Effector memory CD8-positive, alpha-beta T cell (primary cell): ENCODE results near the gene EIF3K.

ENCODE experiments used
- ATAC-seq: fragments of 150-1000 bp; cut with Tn5 transposase; replicated peaks from 2 replicates; pipeline ENCODE4 v1.10.0; 2021; ENCODE audit warnings: mild to moderate bottlenecking, moderate library complexity
- DNase-seq, 3 experiments: peaks; one replicate each; pipeline ENCODE4 v3.0.0; 2021
- H3K27ac Mint-ChIP-seq, 2 donors: one replicate each; pipeline ENCODE4 v1.8.0; 2022; ENCODE audit warnings: mild to moderate bottlenecking in 2 of 2, mixed read lengths in 2 of 2, moderate library complexity in 2 of 2
- H3K27me3 Mint-ChIP-seq, 2 donors: one replicate each; pipeline ENCODE4 v1.8.0; 2022; ENCODE audit warnings: mixed read lengths in 2 of 2
- H3K36me3 Mint-ChIP-seq: one replicate; pipeline ENCODE4 v1.8.0; 2022; ENCODE audit warnings: mild to moderate bottlenecking, moderate library complexity, mixed read lengths; ENCODE audit not compliant: insufficient read depth
- H3K4me1 Mint-ChIP-seq, 2 donors: one replicate each; pipeline ENCODE4 v1.8.0; 2022; ENCODE audit warnings: low read depth in 2 of 2, mixed read lengths in 2 of 2
- H3K4me3 Mint-ChIP-seq, 2 donors: one replicate each; pipeline ENCODE4 v1.8.0; 2022; ENCODE audit warnings: mild to moderate bottlenecking in 2 of 2, mixed read lengths in 2 of 2, moderate library complexity in 2 of 2
- H3K9me3 Mint-ChIP-seq, 2 donors: one replicate each; pipeline ENCODE4 v1.8.0; 2022; ENCODE audit warnings: mixed read lengths in 2 of 2

Gene EIF3K

GRCh38 chr19:38661136-38661535 is 42.1 kb downstream of the EIF3K start:
- Mint-ChIP-seq H3K4me3 (no peak overlapping the region), H3K27ac (peak overlapping the region; percentile 80 to 87), H3K36me3 (peaks cover 30% of the 10 kb centered on the region), H3K27me3 (no peaks in the 10 kb centered on the region), H3K4me1 (peaks cover 75 to 81% of the 10 kb centered on the region in 2 donors), H3K9me3 (no peaks in the 10 kb centered on the region)
- DNase-seq (no peak), ATAC-seq (no peak)

DNA sequence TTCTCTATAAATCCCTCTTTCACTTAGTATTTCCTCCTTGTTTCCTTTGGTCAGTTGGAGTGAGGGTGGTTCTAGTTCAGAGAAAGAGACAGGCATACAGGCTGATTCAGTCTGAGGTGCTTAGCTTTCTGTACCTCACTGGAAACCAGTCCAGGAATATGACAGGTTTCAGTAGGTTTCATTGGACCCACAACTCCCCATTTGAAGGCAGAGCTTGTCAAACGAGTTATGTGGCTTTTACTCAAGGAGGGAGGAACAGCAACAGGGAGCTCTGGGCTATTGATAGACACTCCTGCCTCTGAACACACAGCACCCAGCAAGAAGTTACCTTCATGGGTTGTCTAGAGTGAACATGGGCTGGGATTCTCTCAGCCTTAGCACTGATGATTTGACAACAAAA is 43.0 kb downstream of the EIF3K start:
- no peak for DNase-seq
- Mint-ChIP-seq H3K36me3 (peaks cover 22% of the 10 kb centered on the region), H3K27me3 (no peaks in the 10 kb centered on the region), H3K4me3 (no peak overlapping the region), H3K4me1 (peaks cover 78 to 79% of the 10 kb centered on the region in 2 donors), H3K9me3 (no peaks in the 10 kb centered on the region), H3K27ac (peak overlapping the region; percentile 64 to 85)
- no peak for ATAC-seq

DNA sequence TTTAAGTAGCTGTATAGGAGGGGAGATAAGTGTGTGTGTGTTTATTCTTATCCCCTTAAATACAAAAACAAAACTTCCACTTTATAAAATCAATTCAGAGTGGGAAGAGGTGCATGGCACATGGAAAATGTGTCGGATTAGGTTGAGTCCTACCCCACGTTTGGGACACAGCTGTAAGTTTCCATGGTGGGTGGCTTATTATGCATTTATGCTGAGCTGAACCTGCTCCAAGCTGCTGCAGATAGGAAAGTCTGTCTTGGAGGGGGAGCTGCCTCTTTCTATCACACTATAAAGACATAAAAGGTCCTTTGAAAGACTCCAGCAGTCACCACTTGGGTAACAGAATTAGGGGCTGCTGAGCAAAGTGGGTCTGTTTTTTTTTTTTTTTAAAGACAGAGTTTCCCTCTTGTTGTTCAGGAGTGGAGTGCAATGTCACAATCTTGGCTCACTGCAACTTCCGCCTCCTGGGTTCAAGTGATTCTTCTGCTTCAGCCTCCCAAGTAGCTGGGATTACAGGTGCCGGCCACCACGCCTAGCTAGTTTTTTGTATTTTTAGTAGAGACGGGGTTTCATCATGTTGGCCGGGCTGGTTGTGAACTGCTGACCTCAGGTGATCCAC is 43.7 kb downstream of the EIF3K start:
- ATAC-seq = no peak
- DNase-seq = no peak
- no peak overlapping the region for H3K4me3 Mint-ChIP-seq
- H3K36me3 Mint-ChIP-seq = peaks cover 17% of the 10 kb centered on the region
- peaks cover 76 to 79% of the 10 kb centered on the region in 2 donors for H3K4me1 Mint-ChIP-seq
- no peaks in the 10 kb centered on the region for H3K9me3 Mint-ChIP-seq
- H3K27me3 Mint-ChIP-seq = no peaks in the 10 kb centered on the region
- H3K27ac Mint-ChIP-seq = peak overlapping the region; percentile 64 to 85

- H3K4me3 Mint-ChIP-seq = peak overlapping the region in 1 of 2 donors; percentile 20
- no peaks in the 10 kb centered on the region for H3K27me3 Mint-ChIP-seq
- ATAC-seq (no peak), DNase-seq (no peak)
- H3K36me3 Mint-ChIP-seq = peaks cover 15% of the 10 kb centered on the region
- H3K4me1 Mint-ChIP-seq = peaks cover 71 to 78% of the 10 kb centered on the region in 2 donors
- H3K9me3 Mint-ChIP-seq = no peaks in the 10 kb centered on the region
- H3K27ac Mint-ChIP-seq = peak overlapping the region in 1 of 2 donors; percentile 84
Observed at GRCh38 chr19:38663156-38663651, 44.2 kb downstream of the EIF3K start.

DNA sequence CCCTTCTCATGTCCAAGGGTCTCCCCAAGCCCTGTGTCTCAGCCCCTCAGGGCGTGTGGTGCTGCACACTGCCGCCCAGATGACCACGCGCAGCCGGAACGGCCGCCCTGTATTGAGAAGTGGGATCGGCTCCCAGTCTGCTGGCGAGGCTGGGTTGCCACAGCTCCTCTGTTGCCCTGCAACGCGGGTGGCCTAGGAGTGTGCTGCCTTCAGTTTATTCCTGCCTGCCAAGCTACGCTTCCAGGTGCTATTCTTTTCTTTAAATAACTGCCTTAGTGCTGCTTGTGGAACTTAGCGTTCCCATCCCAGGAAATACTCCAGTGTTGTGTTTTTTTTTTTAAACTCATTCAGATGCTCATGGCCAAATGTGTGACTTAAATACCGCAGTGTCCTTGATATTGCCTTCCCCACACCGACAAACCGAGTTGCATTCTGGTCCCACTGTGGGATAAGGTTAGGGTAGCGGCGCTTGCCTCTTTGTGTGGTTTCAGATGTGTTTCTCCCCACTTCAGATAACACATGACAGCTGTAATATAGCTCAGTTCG is 45.0 kb downstream of the EIF3K start:
- Mint-ChIP-seq H3K27me3 (no peaks in the 10 kb centered on the region), H3K4me3 (peak overlapping the region; percentile 57 to 76), H3K36me3 (peaks cover 16% of the 10 kb centered on the region), H3K9me3 (no peaks in the 10 kb centered on the region), H3K4me1 (peaks cover 72 to 80% of the 10 kb centered on the region in 2 donors), H3K27ac (peak overlapping the region; percentile 84 to 91)
- peak; percentile 81 for ATAC-seq
- DNase-seq = peak in 2 of 3 experiments; percentile 39 to 51

DNA sequence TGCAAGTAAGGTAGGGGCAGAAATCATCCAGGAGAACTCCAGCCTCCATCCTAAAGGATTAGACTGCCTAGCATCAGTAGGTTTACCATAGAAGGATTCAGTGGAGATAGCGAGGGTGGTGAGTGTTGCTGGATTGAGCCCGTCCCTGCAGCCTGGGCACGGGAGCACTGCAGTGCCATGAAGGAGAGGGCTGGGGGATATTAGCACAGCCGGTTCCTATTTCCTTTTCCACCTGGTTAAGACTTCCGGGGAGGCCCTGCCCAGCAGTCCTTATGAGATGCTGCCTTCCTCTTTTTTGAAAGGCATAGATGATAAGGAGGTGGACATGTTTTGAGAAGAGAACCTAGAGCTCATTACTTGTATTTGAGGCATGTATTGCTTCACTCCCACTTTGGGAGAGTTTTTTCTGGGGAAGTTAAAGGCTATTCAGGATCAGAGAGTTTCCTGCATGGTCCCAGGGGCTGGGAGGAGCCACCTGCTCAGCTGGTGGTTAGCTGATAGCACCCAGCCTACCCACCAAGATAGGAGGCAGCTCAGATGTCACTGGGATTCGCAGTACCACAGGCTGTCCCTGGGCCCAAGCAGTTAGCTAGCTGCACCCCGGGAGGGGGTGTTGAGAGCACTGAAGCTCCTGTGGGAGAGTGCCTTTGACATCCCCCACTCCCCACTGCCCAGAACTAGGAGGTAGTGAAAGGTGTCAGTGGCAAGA is 45.7 kb downstream of the EIF3K start:
- DNase-seq = no peak
- Mint-ChIP-seq H3K27me3 (no peaks in the 10 kb centered on the region), H3K36me3 (peaks cover 16% of the 10 kb centered on the region), H3K9me3 (no peaks in the 10 kb centered on the region), H3K4me1 (peaks cover 72 to 81% of the 10 kb centered on the region in 2 donors), H3K4me3 (peak overlapping the region; percentile 57 to 76), H3K27ac (peak overlapping the region; percentile 84 to 91)
- ATAC-seq = no peak

DNA sequence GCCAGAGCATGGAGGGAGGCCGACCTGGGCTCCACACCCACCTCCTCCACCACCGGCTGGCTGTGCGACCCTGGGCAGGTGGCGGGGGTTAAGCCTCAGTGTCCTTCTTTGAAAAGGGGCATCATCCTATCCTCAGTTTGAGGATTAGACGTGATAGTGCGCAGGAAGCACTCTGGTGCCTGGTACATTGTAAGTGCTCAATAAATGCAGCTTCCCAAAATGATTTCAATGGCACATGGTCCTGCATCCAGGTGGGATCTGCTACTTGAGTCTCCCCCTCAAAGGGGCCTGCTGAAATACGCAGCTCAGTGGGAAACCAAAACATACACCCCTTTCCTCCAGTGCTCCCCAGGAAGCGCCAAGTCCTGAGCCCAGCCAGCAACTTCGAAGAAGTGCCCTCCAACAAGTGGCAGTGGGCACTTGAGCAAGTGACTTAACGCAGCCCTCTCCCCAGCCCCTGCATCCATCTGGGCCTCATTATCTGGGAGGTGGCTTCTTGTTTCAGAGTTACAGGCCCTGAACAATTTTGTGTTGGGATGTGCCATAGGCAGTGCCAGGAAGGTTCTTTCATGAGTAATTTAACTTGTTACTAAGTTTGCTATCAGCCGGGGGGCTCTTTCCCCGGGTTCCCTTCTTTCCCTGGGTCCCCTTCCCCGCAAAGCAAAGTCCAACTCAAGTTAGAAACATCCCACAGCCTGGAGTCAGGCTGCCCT is 46.4 kb downstream of the EIF3K start:
- ATAC-seq (no peak), DNase-seq (no peak)
- Mint-ChIP-seq H3K36me3 (peaks cover 16% of the 10 kb centered on the region), H3K27ac (peak overlapping the region; percentile 84 to 91), H3K4me3 (peak overlapping the region; percentile 57 to 75), H3K4me1 (peaks cover 72 to 81% of the 10 kb centered on the region in 2 donors), H3K9me3 (no peaks in the 10 kb centered on the region), H3K27me3 (no peaks in the 10 kb centered on the region)

DNA sequence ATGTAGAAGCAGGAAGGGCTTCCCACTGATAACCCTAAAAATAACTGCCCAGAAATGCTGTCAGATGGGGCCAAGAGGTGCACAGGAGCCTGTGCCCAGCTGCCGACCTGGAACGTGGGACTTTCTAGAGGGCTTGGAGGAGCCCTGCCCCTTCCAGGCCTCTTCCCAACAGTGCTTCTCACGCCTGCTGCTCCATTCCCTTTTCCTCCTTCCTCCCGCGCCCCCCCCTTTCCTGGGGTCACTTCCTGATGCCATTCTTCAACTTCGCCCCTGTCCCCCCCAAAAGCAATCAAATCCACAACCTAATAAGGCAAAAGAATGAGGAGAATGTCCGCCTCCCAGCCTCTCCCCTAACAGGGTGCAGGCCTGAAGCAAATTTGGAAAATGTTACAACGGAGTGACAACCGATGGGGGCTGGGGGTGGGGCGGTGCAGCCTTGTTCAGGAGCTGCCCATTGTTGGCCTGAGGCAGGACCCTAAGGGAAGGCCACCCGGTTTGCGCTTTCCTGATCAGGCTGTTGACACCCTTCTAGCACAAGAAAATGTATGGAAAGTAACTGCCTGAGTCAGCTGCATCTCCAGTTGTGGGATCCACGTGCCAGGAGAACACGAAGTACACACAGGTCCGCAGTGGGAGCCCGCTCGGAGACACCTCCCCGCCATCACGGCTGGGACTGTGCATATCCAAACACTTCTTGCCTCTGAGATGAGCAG is 47.1 kb downstream of the EIF3K start:
- Mint-ChIP-seq H3K4me3 (peak overlapping the region; percentile 57 to 75), H3K4me1 (peaks cover 72 to 77% of the 10 kb centered on the region in 2 donors), H3K27ac (peak overlapping the region; percentile 24 to 91), H3K9me3 (no peaks in the 10 kb centered on the region), H3K27me3 (no peaks in the 10 kb centered on the region), H3K36me3 (peaks cover 16% of the 10 kb centered on the region)
- DNase-seq (no peak), ATAC-seq (no peak)

- peaks cover 77 to 82% of the 10 kb centered on the region in 2 donors for H3K4me1 Mint-ChIP-seq
- DNase-seq (peak in 2 of 3 experiments; percentile 31 to 37), ATAC-seq (peak; percentile 70)
- H3K27ac Mint-ChIP-seq = peak overlapping the region; percentile 24 to 91
- H3K27me3 Mint-ChIP-seq = no peaks in the 10 kb centered on the region
- H3K4me3 Mint-ChIP-seq = peak overlapping the region; percentile 57 to 75
- H3K36me3 Mint-ChIP-seq = peaks cover 16% of the 10 kb centered on the region
- no peaks in the 10 kb centered on the region for H3K9me3 Mint-ChIP-seq
Observed at GRCh38 chr19:38666663-38667511, 47.9 kb downstream of the EIF3K start.

DNA sequence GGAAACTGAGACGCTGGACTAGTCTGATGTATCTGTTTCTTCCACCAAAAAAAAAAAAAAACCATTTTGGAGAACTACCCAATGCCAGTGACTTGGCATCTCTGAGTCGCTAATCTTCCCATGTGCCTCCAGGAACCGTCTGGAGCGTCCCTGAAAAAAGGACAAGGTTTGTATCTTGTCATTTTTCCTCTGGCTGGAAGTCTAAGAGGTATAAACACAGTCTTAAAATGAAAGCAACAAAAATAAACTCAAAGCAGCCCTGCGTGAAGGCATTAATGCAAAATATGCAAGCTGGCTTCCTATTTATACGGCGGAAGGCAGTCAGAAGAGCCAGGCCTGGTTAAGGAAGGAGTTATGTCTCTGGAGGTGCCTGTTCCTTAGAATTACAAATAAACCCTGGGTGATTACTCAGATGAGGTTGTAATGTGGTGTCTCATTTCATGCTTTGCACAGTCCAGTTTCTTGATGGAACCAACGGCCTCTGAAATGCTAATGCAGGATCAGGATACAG is 48.7 kb downstream of the EIF3K start:
- Mint-ChIP-seq H3K4me1 (peaks cover 78 to 81% of the 10 kb centered on the region in 2 donors), H3K9me3 (no peaks in the 10 kb centered on the region), H3K27me3 (no peaks in the 10 kb centered on the region), H3K36me3 (peaks cover 22% of the 10 kb centered on the region), H3K27ac (peak overlapping the region; percentile 84 to 91), H3K4me3 (peak overlapping the region; percentile 23 to 78)
- ATAC-seq (no peak), DNase-seq (no peak)

DNA sequence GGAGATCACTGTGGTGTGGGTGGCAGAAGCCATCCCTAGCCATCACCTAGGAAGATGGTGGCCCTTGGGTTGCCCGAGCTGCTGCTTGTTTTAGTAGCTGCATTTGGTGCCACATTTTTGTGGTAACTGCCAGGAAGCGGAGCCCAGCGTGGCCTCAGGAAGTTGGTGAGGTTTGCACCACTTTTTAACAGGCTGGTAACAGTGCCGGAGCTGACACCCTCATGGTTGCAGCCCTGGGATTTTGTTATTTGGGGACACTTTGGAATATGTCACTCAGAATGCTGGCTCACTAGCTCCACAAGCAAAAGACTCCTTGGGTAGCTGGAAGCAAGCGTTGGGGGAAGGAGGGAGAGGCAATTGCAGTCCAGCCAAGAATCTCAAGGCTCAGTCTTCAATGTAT is 50.6 kb downstream of the EIF3K start:
- Mint-ChIP-seq H3K9me3 (no peaks in the 10 kb centered on the region), H3K27me3 (no peaks in the 10 kb centered on the region), H3K4me3 (peak overlapping the region; percentile 78 to 86), H3K36me3 (peaks cover 25% of the 10 kb centered on the region), H3K4me1 (peaks cover 72 to 76% of the 10 kb centered on the region in 2 donors), H3K27ac (peak overlapping the region; percentile 84 to 91)
- ATAC-seq (peak; percentile 74), DNase-seq (peak; percentile 44 to 46 (median 46))

GRCh38 chr19:38670921-38671398 is 52.0 kb downstream of the EIF3K start:
- Mint-ChIP-seq H3K4me1 (peaks cover 76% of the 10 kb centered on the region in 2 donors), H3K27me3 (no peaks in the 10 kb centered on the region), H3K9me3 (no peaks in the 10 kb centered on the region), H3K27ac (peak overlapping the region; percentile 47 to 87), H3K4me3 (peak overlapping the region; percentile 78 to 86), H3K36me3 (peaks cover 29% of the 10 kb centered on the region)
- DNase-seq (no peak), ATAC-seq (no peak)
